HepG2 (cell line): Measurements from ENCODE around the gene UGGT1. TPM values are rescaled to one million over a fixed set of nuclear protein-coding genes. Genes with fewer than 3 reads are reported as not detected.

Experiments used
- CBX5 ChIP-seq: sonication (generic); formaldehyde crosslinking; IDR thresholded peaks from 2 replicates; pipeline ENCODE4 v1.4.0; 2020; ENCODE audit warnings: missing genetic modification reagents, borderline replicate concordance
- DBP ChIP-seq: sonication (generic); formaldehyde crosslinking; IDR thresholded peaks from 2 replicates; pipeline ENCODE4 v1.4.0; 2020; ENCODE audit warnings: missing genetic modification reagents; ENCODE audit errors: not compliant biosample characterization
- ELF3 ChIP-seq: IDR thresholded peaks from 2 replicates; pipeline ENCODE4 v1.6.1; 2016; ENCODE audit warnings: missing genetic modification reagents, missing compliant biosample characterization
- FOXK2 ChIP-seq: fragments of 450-650 bp; IDR thresholded peaks from 2 replicates; pipeline ENCODE4 v1.6.1; 2016
- HHEX ChIP-seq: IDR thresholded peaks from 2 replicates; pipeline ENCODE4 v1.6.1; 2016; ENCODE audit warnings: control low read depth
- HOXA7 ChIP-seq: sonication (generic); formaldehyde crosslinking; IDR thresholded peaks from 2 replicates; pipeline ENCODE4 v1.8.1; 2022; ENCODE audit warnings: mild to moderate bottlenecking, missing genetic modification reagents, moderate library complexity
- ISL2 ChIP-seq: sonication (generic); formaldehyde crosslinking; IDR thresholded peaks from 2 replicates; pipeline ENCODE4 v1.5.0; 2020; ENCODE audit warnings: missing genetic modification reagents
- KMT2A ChIP-seq: sonication (generic); formaldehyde crosslinking; IDR thresholded peaks from 2 replicates; pipeline ENCODE4 v1.4.0; 2020; ENCODE audit warnings: missing genetic modification reagents
- NR2F1 ChIP-seq, 2 experiments: fragments of 450-650 bp in 1 of 2; formaldehyde crosslinking in 1 of 2; IDR thresholded peaks; 2 replicates each; pipeline versions ENCODE4 v1.5.0 to v1.6.1; 2016 to 2020; ENCODE audit warnings: mild to moderate bottlenecking in 1 of 2, missing compliant biosample characterization in 1 of 2, missing genetic modification reagents in 1 of 2, moderate library complexity in 1 of 2
- SAP130 ChIP-seq: IDR thresholded peaks from 2 replicates; pipeline ENCODE4 v1.6.1; 2016; ENCODE audit warnings: low read depth
- SIX1 ChIP-seq: sonication (generic); formaldehyde crosslinking; IDR thresholded peaks from 2 replicates; pipeline ENCODE4 v1.4.0; 2020; ENCODE audit warnings: missing genetic modification reagents, borderline replicate concordance
- SMYD3 ChIP-seq: sonication (generic); formaldehyde crosslinking; IDR thresholded peaks from 2 replicates; pipeline ENCODE4 v1.8.1; 2023; ENCODE audit warnings: mild to moderate bottlenecking, missing genetic modification reagents
- STAG1 ChIP-seq: sonication (generic); formaldehyde crosslinking; IDR thresholded peaks from 2 replicates; pipeline ENCODE4 v1.4.0; 2020; ENCODE audit warnings: missing genetic modification reagents
- ZBTB1 ChIP-seq: sonication (generic); formaldehyde crosslinking; IDR thresholded peaks from 2 replicates; pipeline ENCODE4 v1.4.0; 2020; ENCODE audit warnings: missing genetic modification reagents, borderline replicate concordance
- ZFAT ChIP-seq: sonication (generic); formaldehyde crosslinking; conservative IDR thresholded peaks from 2 replicates; pipeline ENCODE4 v1.8.1; 2023; ENCODE audit warnings: missing genetic modification reagents, inconsistent platforms
- ZNF180 ChIP-seq: sonication (generic); formaldehyde crosslinking; IDR thresholded peaks from 2 replicates; pipeline ENCODE4 v1.4.0; 2020; ENCODE audit warnings: low read depth, missing genetic modification reagents, borderline replicate concordance
- ZNF234 ChIP-seq: sonication (generic); formaldehyde crosslinking; conservative IDR thresholded peaks from 2 replicates; pipeline ENCODE4 v1.5.1; 2020; ENCODE audit warnings: mild to moderate bottlenecking, missing genetic modification reagents
- ZNF788 ChIP-seq: sonication (generic); formaldehyde crosslinking; IDR thresholded peaks from 2 replicates; pipeline ENCODE4 v1.5.0; 2020; ENCODE audit warnings: mild to moderate bottlenecking, missing genetic modification reagents, borderline replicate concordance
- polyA plus RNA-seq, 8 experiments: library from polyadenylated mRNA; depleted of rRNA in 3 of 8; stranded (reverse) in 7 of 8; unstranded in 1 of 8; fragments of >200 nt; fragmentation: Illumina TruSeq in 4 of 8; extraction: Trizol in 4 of 8; gene quantifications; 2 replicates each; pipeline versions ENCODE4 v1.2.1 to v1.2.3, GENCODE V29; 2011 to 2016; ENCODE audit warnings: low read depth in 4 of 8, missing spikeins in 1 of 8, mixed read lengths in 1 of 8; ENCODE audit not compliant: insufficient read depth in 1 of 8
- total RNA-seq, 5 experiments: library from RNA; depleted of rRNA; stranded (reverse); fragments of >200 nt; fragmentation: Illumina TruSeq; extraction: Trizol; gene quantifications; 2 replicates each; pipeline ENCODE4 v1.2.3, GENCODE V29; 2016; ENCODE audit warnings: low read depth in 1 of 5
- TF ChIP-seq, protein P1 (sequence below): sonication (generic); formaldehyde crosslinking; conservative IDR thresholded peaks from 2 replicates; pipeline ENCODE4 v1.4.0; 2020; ENCODE audit warnings: missing genetic modification reagents
- TF ChIP-seq, protein P2 (sequence below): sonication (generic); IDR thresholded peaks from 2 replicates; pipeline ENCODE4 v1.6.1; 2016; ENCODE audit warnings: low read depth, borderline replicate concordance
- TF ChIP-seq, protein P3 (sequence below): sonication (generic); formaldehyde crosslinking; IDR thresholded peaks from 2 replicates; pipeline ENCODE4 v1.8.1; 2023; ENCODE audit warnings: mild to moderate bottlenecking, missing genetic modification reagents
- TF ChIP-seq, protein P4 (sequence below): sonication (generic); formaldehyde crosslinking; IDR thresholded peaks from 2 replicates; pipeline ENCODE4 v1.5.0; 2020; ENCODE audit warnings: missing genetic modification reagents

Gene UGGT1
- total and polyA plus RNA-seq, 2 of the 13 experiments (the other 11 are each of a cell fraction or from before 2014, with no cell fraction given) = 35.8 to 83.2 TPM

- TF ChIP-seq DBP (CRISPR knock-in tag) (no peak), ISL2 (0 out of 2 replicates have a peak, but pooled peaks have one; percentile 18), HOXA7 (CRISPR knock-in tag) (no peak), SMYD3 (CRISPR knock-in tag) (no peak), ZNF234 (CRISPR knock-in tag) (no peak), STAG1 (CRISPR knock-in tag) (no peak), ZNF180 (no peak), ZBTB1 (CRISPR knock-in tag) (no peak), KMT2A (CRISPR knock-in tag) (no peak), NR2F1 (CRISPR knock-in tag; IDR thresholded peaks at IDR 0.05) (0 out of 4 replicates have a peak, but pooled peaks of 1 of the 2 experiments have one; percentile 36), ZNF788 (no peak), HHEX (CRISPR knock-in tag) (no peak), SAP130 (peak; percentile 59), SIX1 (CRISPR knock-in tag) (no peak), ELF3 (CRISPR knock-in tag) (peak; percentile 76), CBX5 (CRISPR knock-in tag) (no peak), ZFAT (CRISPR knock-in tag) (no peak), FOXK2 (no peak)
- TF ChIP-seq, protein P1, sequence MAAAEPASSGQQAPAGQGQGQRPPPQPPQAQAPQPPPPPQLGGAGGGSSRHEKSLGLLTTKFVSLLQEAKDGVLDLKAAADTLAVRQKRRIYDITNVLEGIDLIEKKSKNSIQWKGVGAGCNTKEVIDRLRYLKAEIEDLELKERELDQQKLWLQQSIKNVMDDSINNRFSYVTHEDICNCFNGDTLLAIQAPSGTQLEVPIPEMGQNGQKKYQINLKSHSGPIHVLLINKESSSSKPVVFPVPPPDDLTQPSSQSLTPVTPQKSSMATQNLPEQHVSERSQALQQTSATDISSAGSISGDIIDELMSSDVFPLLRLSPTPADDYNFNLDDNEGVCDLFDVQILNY = no peak
- TF ChIP-seq, protein P2, sequence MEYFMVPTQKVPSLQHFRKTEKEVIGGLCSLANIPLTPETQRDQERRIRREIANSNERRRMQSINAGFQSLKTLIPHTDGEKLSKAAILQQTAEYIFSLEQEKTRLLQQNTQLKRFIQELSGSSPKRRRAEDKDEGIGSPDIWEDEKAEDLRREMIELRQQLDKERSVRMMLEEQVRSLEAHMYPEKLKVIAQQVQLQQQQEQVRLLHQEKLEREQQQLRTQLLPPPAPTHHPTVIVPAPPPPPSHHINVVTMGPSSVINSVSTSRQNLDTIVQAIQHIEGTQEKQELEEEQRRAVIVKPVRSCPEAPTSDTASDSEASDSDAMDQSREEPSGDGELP = 0 out of 2 replicates have a peak, but pooled peaks have one; percentile 6
- TF ChIP-seq, protein P3, sequence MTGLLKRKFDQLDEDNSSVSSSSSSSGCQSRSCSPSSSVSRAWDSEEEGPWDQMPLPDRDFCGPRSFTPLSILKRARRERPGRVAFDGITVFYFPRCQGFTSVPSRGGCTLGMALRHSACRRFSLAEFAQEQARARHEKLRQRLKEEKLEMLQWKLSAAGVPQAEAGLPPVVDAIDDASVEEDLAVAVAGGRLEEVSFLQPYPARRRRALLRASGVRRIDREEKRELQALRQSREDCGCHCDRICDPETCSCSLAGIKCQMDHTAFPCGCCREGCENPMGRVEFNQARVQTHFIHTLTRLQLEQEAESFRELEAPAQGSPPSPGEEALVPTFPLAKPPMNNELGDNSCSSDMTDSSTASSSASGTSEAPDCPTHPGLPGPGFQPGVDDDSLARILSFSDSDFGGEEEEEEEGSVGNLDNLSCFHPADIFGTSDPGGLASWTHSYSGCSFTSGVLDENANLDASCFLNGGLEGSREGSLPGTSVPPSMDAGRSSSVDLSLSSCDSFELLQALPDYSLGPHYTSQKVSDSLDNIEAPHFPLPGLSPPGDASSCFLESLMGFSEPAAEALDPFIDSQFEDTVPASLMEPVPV (CRISPR knock-in tag) = no peak
- TF ChIP-seq, protein P4, sequence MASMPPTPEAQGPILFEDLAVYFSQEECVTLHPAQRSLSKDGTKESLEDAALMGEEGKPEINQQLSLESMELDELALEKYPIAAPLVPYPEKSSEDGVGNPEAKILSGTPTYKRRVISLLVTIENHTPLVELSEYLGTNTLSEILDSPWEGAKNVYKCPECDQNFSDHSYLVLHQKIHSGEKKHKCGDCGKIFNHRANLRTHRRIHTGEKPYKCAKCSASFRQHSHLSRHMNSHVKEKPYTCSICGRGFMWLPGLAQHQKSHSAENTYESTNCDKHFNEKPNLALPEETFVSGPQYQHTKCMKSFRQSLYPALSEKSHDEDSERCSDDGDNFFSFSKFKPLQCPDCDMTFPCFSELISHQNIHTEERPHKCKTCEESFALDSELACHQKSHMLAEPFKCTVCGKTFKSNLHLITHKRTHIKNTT (CRISPR knock-in tag) = no peak
Measured at GRCh38 chr2:128196471-128196931, 105.5 kb downstream of the UGGT1 start (continued).
